ENCODE measurements around the gene CDNF.

GRCh38 chr10:14800397-14800796 lies 37.4 kb downstream of the CDNF start:
- no peak for TF ChIP-seq POLR2AphosphoS5 (IDR thresholded peaks at IDR 0.05; ENCODE audit: low read depth, low read length)
- TF ChIP-seq, protein P1, sequence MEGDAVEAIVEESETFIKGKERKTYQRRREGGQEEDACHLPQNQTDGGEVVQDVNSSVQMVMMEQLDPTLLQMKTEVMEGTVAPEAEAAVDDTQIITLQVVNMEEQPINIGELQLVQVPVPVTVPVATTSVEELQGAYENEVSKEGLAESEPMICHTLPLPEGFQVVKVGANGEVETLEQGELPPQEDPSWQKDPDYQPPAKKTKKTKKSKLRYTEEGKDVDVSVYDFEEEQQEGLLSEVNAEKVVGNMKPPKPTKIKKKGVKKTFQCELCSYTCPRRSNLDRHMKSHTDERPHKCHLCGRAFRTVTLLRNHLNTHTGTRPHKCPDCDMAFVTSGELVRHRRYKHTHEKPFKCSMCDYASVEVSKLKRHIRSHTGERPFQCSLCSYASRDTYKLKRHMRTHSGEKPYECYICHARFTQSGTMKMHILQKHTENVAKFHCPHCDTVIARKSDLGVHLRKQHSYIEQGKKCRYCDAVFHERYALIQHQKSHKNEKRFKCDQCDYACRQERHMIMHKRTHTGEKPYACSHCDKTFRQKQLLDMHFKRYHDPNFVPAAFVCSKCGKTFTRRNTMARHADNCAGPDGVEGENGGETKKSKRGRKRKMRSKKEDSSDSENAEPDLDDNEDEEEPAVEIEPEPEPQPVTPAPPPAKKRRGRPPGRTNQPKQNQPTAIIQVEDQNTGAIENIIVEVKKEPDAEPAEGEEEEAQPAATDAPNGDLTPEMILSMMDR (IDR thresholded peaks at IDR 0.05), result no peak
